ENCODE measurements around the gene LENG9.

DNA sequence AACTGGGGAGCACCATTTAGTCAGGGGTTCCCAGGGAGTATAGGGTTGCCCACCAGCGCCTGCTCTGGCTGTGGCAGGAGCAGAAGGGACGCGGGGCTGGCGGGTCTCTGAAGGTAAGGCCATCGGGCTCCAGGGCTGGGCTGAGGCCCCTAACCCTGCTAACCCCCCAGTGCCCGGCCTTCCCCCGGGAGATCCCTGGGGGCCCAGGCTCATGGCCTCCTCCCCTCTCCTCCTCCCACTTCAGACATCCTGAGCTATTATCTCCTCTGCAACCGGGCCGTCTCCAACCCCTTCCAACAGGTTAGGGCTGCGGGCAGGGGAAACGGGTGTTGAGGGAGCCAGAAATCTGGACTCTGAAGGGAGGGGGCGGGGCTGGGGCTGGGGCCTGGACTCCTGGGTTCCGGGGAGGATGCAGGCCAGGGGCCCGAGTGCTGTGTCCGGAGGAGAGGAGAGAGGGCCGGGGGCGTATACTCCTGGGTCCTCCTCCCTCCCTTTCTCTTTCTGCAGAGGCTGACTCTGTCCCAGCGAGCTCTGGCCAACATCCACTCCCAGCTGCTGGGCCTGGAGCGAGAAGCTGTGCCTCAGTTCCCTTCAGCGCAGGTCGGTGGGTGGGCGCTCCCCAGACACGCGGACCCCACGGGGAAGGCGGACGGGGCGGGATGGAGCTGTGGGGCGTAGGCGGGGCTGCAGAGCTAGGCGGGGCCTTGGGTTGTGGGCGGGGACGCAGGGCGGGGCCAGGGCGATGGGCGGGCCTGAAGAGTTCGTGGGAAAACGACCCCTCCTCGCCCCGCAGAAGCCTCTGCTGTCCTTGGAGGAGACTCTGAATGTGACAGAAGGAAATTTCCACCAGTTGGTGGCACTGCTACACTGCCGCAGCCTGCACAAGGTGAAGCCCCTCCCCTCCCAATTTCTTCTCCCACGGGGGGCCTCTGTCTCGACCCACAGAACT is 33.0 kb downstream of the LENG9 start:
- TF ChIP-seq, protein P1, sequence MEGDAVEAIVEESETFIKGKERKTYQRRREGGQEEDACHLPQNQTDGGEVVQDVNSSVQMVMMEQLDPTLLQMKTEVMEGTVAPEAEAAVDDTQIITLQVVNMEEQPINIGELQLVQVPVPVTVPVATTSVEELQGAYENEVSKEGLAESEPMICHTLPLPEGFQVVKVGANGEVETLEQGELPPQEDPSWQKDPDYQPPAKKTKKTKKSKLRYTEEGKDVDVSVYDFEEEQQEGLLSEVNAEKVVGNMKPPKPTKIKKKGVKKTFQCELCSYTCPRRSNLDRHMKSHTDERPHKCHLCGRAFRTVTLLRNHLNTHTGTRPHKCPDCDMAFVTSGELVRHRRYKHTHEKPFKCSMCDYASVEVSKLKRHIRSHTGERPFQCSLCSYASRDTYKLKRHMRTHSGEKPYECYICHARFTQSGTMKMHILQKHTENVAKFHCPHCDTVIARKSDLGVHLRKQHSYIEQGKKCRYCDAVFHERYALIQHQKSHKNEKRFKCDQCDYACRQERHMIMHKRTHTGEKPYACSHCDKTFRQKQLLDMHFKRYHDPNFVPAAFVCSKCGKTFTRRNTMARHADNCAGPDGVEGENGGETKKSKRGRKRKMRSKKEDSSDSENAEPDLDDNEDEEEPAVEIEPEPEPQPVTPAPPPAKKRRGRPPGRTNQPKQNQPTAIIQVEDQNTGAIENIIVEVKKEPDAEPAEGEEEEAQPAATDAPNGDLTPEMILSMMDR (IDR thresholded peaks at IDR 0.05), result peak; percentile 70; the same call in 1 of the 2 replicates
- TF ChIP-seq POLR2AphosphoS5 (IDR thresholded peaks at IDR 0.05; ENCODE audit: low read depth, low read length), result peak; percentile 49; the same call in 1 of the 2 replicates

Data from Panc1 (cell line).